Endothelial cell of umbilical vein (primary cell): ENCODE data around the gene GLIS2. TPM values are rescaled to one million over a fixed set of nuclear protein-coding genes. Genes with fewer than 3 reads are reported as not detected.
A peak's percentile ranks its signal among the peaks of the same experiment; 100 is the strongest.

Experiments
- Bru-seq: library from RNA; stranded (reverse); fragments of 400-500 nt; gene quantifications from one replicate; lab custom pipeline; 2021; lab: Mats Ljungman, UMichigan
- BruChase-seq, 2 experiments: library from RNA; stranded (reverse); fragments of 400-500 nt; gene quantifications; one replicate each; lab custom pipeline; 2021; lab: Mats Ljungman, UMichigan
- BruUV-seq: library from RNA; stranded (reverse); fragments of 400-500 nt; replicated peaks from 2 replicates; lab custom pipeline; 2021; lab: Mats Ljungman, UMichigan
- CTCF ChIA-PET: fragments of 300-600, 350-600 bp; sonication (Branson Sonifier 250); formaldehyde crosslinking; loops from one replicate; lab custom pipeline; 2021; ENCODE audit warnings: antibody characterized with exemption, inconsistent platforms; lab: Charles Lee
- POLR2A ChIA-PET: fragments of 300-600, 350-600 bp; sonication (Branson Sonifier 250); formaldehyde crosslinking; loops from one replicate; lab custom pipeline; 2021; ENCODE audit warnings: antibody characterized with exemption, inconsistent platforms; lab: Charles Lee
- DNase-seq: peaks from one replicate; pipeline ENCODE4 v3.0.0-alpha.2; 2011; ENCODE audit warnings: low read depth, low spot score
- FAIRE-seq: peaks from 2 replicates; lab custom pipeline; 2011; peaks lifted over from hg19 to GRCh38; lab: Jason Lieb, UNC
- H2AFZ ChIP-seq: 2 replicates; pipeline ENCODE4 v1.6.0; 2012; ENCODE audit warnings: low read depth, low read length, control low read depth, inconsistent platforms
- H3K27ac ChIP-seq: 2 replicates; pipeline ENCODE4 v1.5.1; 2011; ENCODE audit warnings: low read depth, mild to moderate bottlenecking, control low read depth, low read length, moderate library complexity; ENCODE audit not compliant: insufficient read depth
- H3K27me3 ChIP-seq, 2 experiments: 2 replicates each; pipeline versions ENCODE4 v1.6.0 to v1.6.1; 2011; ENCODE audit warnings: low read length in 2 of 2, mixed read lengths in 1 of 2; ENCODE audit not compliant: control insufficient read depth in 2 of 2, insufficient read depth in 2 of 2
- H3K36me3 ChIP-seq, 2 experiments: 2 replicates in 1 of 2; 3 replicates in 1 of 2; pipeline ENCODE4 v1.5.1; 2011; ENCODE audit warnings: low read length in 2 of 2, mild to moderate bottlenecking in 1 of 2, moderate library complexity in 1 of 2; ENCODE audit not compliant: control insufficient read depth in 2 of 2, insufficient read depth in 2 of 2; ENCODE audit errors: extremely low read depth in 1 of 2
- H3K4me1 ChIP-seq: 3 replicates; pipeline ENCODE4 v1.5.1; 2011; ENCODE audit warnings: mild to moderate bottlenecking, low read length; ENCODE audit not compliant: control insufficient read depth, insufficient read depth; ENCODE audit errors: extremely low read depth
- H3K4me2 ChIP-seq: 2 replicates; pipeline ENCODE4 v1.6.1; 2011; ENCODE audit warnings: low read length, control low read depth, mixed read lengths; ENCODE audit not compliant: insufficient read depth
- H3K4me3 ChIP-seq, 3 experiments: fragments of 200-600 bp in 1 of 3; sonication (generic), shearing (Covaris generic) in 1 of 3; replicated peaks in 1 of 3; 2 replicates each; pipeline ENCODE4 v1.5.1; 2011 to 2016; ENCODE audit warnings: control low read depth in 3 of 3, low read length in 3 of 3, mild to moderate bottlenecking in 2 of 3, inconsistent platforms in 1 of 3, low read depth in 1 of 3, moderate library complexity in 1 of 3; ENCODE audit not compliant: insufficient read depth in 1 of 3
- H3K79me2 ChIP-seq: 2 replicates; pipeline ENCODE4 v1.6.0; 2012; ENCODE audit warnings: low read length, inconsistent platforms; ENCODE audit not compliant: control insufficient read depth, insufficient read depth
- H3K9ac ChIP-seq: replicated peaks from 2 replicates; pipeline ENCODE3; 2011; ENCODE audit warnings: low read length, control low read depth; ENCODE audit not compliant: insufficient read depth; ENCODE audit errors: extremely low read depth
- H3K9me1 ChIP-seq: replicated peaks from 3 replicates; pipeline ENCODE4 v1.6.0; 2011; ENCODE audit warnings: mild to moderate bottlenecking, low read length; ENCODE audit not compliant: control insufficient read depth, insufficient read depth; ENCODE audit errors: extremely low read depth
- H3K9me3 ChIP-seq: replicated peaks from 2 replicates; pipeline ENCODE4 v1.5.1; 2012; ENCODE audit warnings: low read length, inconsistent platforms; ENCODE audit not compliant: control insufficient read depth, insufficient read depth
- H4K20me1 ChIP-seq: replicated peaks from 2 replicates; pipeline ENCODE3; 2011; ENCODE audit warnings: mild to moderate bottlenecking, low read length; ENCODE audit not compliant: control insufficient read depth, insufficient read depth; ENCODE audit errors: extremely low read depth
- FOS ChIP-seq: IDR thresholded peaks from 2 replicates; pipeline ENCODE4 v1.6.1; 2011; ENCODE audit warnings: mild to moderate bottlenecking, low read length, moderate library complexity, borderline replicate concordance; ENCODE audit not compliant: insufficient read depth
- GATA2 ChIP-seq: IDR thresholded peaks from 2 replicates; pipeline ENCODE4 v1.7.0; 2011; ENCODE audit warnings: low read depth, mild to moderate bottlenecking, moderate library complexity, mixed read lengths, low read length; ENCODE audit not compliant: insufficient read length, insufficient read depth
- POLR2AphosphoS5 ChIP-seq: IDR thresholded peaks from 2 replicates; pipeline ENCODE4 v1.6.1; 2012; ENCODE audit warnings: low read depth, mild to moderate bottlenecking, control low read depth, low read length, moderate library complexity; ENCODE audit not compliant: insufficient read depth
- dilution Hi-C: fragments of 300-500 bp; cut with MboI; formaldehyde crosslinking; loops from one replicate; pipeline ENCODE4 v1.15.0; 2019; ENCODE audit warnings: low sequenced_read_pairs; ENCODE audit not compliant: extremely low pct_ligation_motif_present
- intact Hi-C: fragments of 100-400 bp; cut with micrococcal nuclease; formaldehyde crosslinking; loops from one replicate; pipeline ENCODE4 v1.10.0; 2022
- long read RNA-seq: library from polyadenylated mRNA; stranded (forward); transcript quantifications from one replicate; pipeline ENCODE4 v2.0.0, GENCODE V29; 2021
- polyA minus RNA-seq, 3 experiments: library from RNA; depleted of rRNA, polyadenylated mRNA; stranded (reverse); fragments of >200 nt; gene quantifications; 1 replicate in 1 of 3; 2 replicates in 2 of 3; pipeline ENCODE4 v1.2.3, GENCODE V29; 2011
- polyA plus RNA-seq, 4 experiments: library from polyadenylated mRNA; depleted of rRNA in 3 of 4; stranded (reverse) in 3 of 4; unstranded in 1 of 4; fragments of >200 nt; gene quantifications; 2 replicates each; pipeline versions ENCODE4 v1.2.1 to v1.2.3, GENCODE V29; 2011 to 2012; ENCODE audit warnings: missing spikeins in 1 of 4
- total RNA-seq: library from RNA; stranded (reverse); gene quantifications from 2 replicates; pipeline ENCODE4 v1.2.3, GENCODE V29; 2021

GLIS2 gene
- total RNA-seq (10.1 and 11.3 TPM in 2 replicates), polyA plus RNA-seq (4.6 and 5.1 TPM in 2 replicates), polyA minus RNA-seq (2.0 and 3.2 TPM in 2 replicates), Bru-seq, nascent RNA (percentile 40 among the genes with signal in this experiment), BruChase-seq, experiment 1, labeled RNA remaining after a 6-hour chase (percentile 52 among the genes with signal in this experiment), BruChase-seq, experiment 2, labeled RNA remaining after a 2-hour chase (percentile 48 among the genes with signal in this experiment)
- 5.2 and 7.1 TPM in 2 replicates for polyA plus RNA-seq (2011; cell fraction: cytosol; rRNA removed)
- 4.7 and 5.8 TPM in 2 replicates for polyA plus RNA-seq (2011; cell fraction: nucleus; rRNA removed)
- polyA plus RNA-seq (2012): 7.3 and 11.8 TPM in 2 replicates
- 7.5 TPM for polyA minus RNA-seq (2011; cell fraction: cytosol; rRNA and poly(A)+ RNA removed)
- polyA minus RNA-seq (2011; cell fraction: nucleus; rRNA and poly(A)+ RNA removed): 1.0 and 2.9 TPM in 2 replicates
- long read RNA-seq, partial matches to known transcripts: 0 of 11 reads
- long read RNA-seq, other reads (novel, unspliced or antisense): 11 of 11 reads

DNA sequence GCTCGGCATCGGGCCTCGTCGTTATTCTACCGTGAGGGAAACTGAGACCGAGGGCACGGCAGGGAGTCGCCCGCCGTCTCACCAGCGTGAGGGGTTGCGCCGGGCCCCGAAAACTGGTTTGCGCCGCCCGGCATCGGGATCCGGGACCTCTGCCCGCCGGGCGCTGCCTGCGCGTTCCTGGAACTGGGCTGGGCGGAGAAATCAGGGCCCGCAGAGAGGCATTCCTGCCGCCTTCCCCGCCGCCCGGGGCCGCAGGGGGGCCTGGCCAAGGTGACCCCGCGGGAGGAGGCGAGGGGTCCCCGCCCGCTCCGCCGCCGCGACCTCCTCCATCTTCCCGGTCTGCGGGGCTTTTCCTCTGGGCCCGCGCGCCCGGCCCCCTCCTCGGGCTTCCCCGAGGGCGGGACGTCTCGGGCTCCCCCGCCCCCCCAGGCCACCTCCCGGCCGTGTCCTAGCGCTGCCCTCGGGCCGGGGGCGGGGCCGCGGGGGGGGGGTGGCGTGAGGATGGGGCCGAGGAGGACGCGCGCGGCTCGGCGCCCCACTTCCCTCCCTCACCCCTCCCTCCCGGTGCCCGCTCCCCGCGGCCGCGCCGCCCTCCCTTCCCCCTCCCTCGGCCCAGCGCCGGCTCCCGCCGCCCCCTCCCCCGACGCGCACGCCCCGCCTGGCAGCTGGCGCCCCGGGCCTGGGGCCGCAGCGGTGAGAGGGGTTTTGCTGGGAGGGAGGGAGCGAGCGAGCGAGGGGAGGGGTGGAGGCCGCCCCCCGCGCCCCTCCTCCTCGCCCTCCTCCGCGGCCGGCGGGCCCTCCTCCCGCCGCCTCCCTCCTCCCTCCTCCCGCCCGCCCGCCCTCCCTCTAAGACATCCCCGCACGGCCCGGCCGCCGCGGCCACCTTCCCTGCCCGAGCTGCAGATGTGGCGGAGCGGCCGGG lies at the start of gene GLIS2:
TSS of gene GLIS2 (plus strand) at position 882 of the 922 bp plus-strand sequence. CDS start 16,214 bp downstream, outside the sequence.
- ChIA-PET CTCF (interaction anchor here (0.6 to 6.0 kb wide), 11 partner anchors 9 to 115 kb away, joined by 3 to 73 read pairs (median 5); partner anchors contain the start of gene TFAP4), POLR2A (interaction anchor here (0.9 kb wide), 1 partner anchor 42 kb away, joined by 5 read pairs; the partner anchor contains the start of gene TFAP4)
- H4K20me1 ChIP-seq: no peaks in the 10 kb centered on the region
- peak within 1 kb of the TSS; percentile 56 to 77 (median 59) for H3K4me3 ChIP-seq
- H3K9me3 ChIP-seq: no peaks in the 10 kb centered on the region
- H3K9ac ChIP-seq: peak within 1 kb of the TSS; percentile 53
- H3K4me2 ChIP-seq: peak within 1 kb of the TSS; percentile 59
- no TSS peak for BruUV-seq
- peaks cover 21% of the 10 kb centered on the region for H3K4me1 ChIP-seq
- FAIRE-seq (peak; percentile 62), DNase-seq (peak; percentile 60)
- intact Hi-C loops: loop anchor here (1.0 to 2.0 kb wide), 3 partner anchors 8 to 43 kb away; partner anchors contain the start of gene TFAP4
- H3K27ac ChIP-seq: peak within 1 kb of the TSS; percentile 22
- no peak for TF ChIP-seq FOS
- TF ChIP-seq GATA2: no peak
- peak; percentile 58 for TF ChIP-seq POLR2AphosphoS5
- H3K79me2 ChIP-seq: peaks cover 36% of the 10 kb centered on the region
- no peaks in the 10 kb centered on the region for H3K27me3 ChIP-seq
- H3K9me1 ChIP-seq: no peaks in the 10 kb centered on the region
- peak within 1 kb of the TSS; percentile 84 for H2AFZ ChIP-seq
- dilution Hi-C loops: no loop called here
- no peaks in the 10 kb centered on the region for H3K36me3 ChIP-seq
